ENCODE data around the gene RAP2B.
"Not testable (repeated sequence)": the region's sequence is repeated elsewhere in the genome, so short reads cannot be mapped to it uniquely, and the experiment has no call there.

RAP2B gene

DNA sequence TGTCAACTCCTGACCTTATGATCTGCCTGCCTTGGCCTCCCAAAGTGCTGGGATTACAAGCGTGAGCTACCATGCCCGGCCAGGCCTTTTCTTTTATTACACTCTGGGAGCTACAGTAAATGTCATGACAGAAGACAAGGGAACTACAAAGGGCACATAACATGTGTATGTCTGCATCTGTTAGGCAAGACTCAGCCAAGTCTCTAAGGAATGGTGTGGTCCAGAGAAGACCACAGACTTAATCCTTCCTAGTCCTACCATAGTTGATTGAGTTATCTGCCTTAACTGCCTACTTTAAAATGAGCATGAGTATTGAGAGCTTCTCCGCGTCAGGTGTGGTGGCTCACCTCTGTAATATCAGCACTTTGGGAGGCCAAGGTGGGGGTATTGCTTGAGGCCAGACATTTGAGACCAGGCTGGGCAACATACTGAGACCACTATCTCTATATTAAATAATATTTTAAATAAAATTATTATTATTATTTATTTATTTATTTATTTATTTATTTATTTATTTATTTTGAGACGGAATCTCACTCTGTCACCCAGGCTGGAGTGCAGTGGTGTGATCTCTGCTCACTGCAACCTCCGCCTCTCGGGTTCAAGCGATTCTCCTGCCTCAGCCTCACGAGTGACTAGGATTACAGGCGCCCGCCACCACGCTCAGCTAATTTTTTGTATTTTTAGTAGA, 31.9 kb downstream of the RAP2B start:
- not testable (repeated sequence) for DNase-seq (ENCODE audit: low read depth in 2 of 2)

DNA sequence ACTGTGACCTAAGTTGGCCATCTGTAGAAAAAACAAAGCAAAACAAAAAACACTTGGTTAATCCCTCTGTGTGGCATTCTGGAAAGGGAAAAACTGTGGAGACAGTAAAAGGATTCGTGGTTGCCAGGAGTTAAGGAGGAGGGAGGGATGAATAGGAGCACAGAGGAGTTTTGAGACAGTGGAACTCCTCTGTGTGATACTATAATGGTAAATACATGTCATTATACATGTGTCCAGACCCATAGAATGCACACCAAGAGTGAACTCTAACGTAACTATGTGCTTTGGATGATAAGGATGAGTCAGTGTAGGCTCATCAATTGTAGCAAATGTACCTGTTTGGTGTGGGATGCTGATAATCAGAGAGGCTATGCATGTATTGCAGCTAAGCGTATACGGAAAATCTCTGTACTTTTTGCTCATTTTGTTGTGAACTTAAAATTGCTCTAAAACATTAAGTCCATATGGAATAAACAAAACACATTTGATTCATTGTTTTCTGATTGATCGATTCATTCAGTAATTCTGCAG, 33.4 kb downstream of the RAP2B start:
- no peak for DNase-seq (ENCODE audit: low read depth in 2 of 2)

DNA sequence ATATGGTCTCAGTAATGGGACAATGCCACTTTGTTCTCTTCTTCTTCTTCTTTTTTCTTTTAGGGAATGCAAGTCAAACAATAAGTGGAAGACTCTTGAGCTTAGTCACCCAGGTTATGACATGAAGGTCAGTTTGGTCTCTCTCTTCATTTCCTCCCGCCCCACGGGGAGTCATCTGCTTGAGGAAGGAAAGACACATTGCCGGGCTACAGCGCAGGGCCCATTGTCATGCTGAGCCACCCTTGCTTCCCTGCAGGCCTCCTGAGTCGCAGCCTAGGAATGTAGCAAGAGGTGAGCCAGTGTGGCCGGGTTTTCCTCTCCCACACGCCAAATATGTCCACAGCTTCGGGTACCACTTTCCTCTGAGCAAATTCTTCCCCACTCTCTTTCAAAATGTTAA, 47.6 kb downstream of the RAP2B start:
- DNase-seq (ENCODE audit: low read depth in 2 of 2) = no peak

DNA sequence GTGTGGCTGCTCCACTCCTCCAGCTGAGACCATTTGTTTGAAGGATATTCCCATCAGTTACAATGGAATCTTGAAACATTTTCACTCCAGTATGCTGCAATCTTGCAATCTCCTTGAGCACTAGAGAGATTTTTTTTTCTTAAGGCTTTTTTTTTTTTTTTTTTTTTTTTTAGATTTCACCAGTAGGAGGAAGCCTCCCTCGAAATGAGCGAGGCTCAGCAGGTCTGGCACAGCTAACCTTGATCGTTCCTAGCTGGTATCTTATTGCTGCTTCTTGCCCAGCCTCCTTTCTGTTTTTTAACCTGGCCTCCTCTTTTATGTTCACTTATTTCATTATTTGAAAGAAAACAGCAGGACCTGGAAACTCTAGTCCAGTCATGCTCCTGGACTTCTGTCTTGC, 48.1 kb downstream of the RAP2B start:
- no peak for DNase-seq (ENCODE audit: low read depth in 2 of 2)

DNA sequence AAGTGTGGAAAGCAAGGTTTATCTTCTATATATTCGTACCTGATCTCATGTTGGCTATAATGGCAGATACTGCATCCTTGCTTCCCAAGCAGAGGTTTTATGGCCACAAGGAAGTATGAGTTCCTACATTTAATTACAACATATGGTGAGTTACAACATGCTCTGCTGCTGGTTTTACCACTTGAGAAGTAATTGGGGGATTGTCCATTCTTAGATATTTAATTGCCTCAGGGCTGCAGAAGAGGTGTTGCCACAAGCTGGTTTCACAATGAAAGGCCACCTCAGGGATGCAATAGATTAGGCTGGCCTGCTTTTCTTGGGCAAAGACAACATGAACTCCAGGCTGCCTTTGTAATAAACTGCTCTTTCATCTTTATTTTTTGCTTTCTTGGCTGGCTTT, 48.6 kb downstream of the RAP2B start:
- DNase-seq (ENCODE audit: low read depth in 2 of 2) = no peak

DNA sequence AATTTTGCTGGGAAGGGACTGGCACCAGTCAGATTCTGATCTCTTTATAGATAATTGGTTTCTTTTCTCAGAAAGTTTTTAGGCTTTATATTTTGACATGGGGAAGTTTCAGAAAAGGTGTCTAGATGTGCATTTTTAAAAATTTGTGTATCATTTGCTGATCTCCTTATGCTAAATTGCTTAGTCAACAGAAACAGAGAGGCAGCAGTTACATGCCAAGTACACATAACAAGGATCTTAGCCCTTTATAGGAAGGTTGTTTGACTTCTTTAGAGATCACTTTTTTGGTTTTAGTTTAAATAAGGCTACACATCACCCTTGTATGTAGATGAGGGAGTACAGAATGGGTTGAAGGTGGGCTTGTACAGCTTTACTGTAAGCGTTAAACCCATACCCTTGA, 53.5 kb downstream of the RAP2B start:
- no peak for DNase-seq (ENCODE audit: low read depth in 2 of 2)

DNA sequence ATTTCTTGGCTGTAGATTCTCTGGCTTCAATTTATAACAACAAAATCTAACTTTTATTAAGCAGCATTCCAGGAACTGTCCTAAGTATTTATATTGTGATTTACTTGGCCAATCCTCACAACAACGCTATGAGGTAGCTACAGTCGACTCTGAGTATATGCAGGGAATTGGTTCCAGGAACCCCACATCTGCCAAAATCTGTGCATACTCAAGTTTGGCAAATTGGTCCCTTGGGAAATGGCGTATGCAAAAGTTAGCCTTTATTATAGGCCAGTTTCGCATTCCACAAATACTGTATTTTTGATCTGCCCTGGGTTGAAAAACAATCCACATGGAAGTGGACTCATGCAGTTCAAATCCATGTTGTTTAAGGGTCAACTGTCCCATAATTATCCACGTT, 53.9 kb downstream of the RAP2B start:
- DNase-seq (ENCODE audit: low read depth in 2 of 2) = no peak

DNA sequence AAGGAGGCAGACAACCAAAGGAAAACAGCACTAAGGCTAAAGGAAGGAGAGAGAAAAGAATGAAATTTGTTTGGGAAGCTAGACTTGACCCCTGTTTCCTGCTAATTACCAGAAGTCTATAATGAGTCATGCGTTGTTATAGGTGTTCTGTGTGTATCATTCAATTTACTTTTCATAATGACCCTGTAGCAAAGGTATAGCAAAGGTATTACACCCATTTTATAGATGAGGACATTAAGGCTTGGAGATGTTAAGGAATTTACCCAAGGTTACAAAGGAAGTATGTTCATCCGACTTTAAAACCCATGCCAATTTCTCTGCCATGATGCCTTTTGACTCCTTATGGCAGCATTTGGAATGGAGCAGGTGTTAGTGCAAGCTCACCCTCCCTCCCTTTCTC, 54.9 kb downstream of the RAP2B start:
- DNase-seq (ENCODE audit: low read depth in 2 of 2) = no peak

DNA sequence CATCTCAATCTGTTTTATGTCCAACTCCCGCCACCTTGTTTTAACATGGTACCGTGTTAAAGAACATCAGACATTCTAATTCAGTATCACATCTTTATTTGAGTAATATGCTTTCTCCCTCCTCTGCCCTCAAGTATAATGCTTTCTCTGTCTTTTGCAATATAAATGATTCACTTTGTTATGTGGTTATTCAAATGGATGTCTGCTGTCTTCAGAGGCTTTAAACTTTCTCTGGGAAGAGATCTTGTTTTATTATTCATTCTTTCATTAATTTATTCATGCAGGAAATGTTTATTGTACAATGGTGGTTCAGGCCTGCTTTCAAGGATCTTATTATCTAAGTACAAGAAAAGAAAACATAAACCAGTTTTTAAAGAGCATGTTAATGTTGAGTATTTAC, 57.1 kb downstream of the RAP2B start:
- no peak for DNase-seq (ENCODE audit: low read depth in 2 of 2)
